Neuronal stem cell (in vitro differentiated cells): ENCODE results near the gene KBTBD8.

Source experiments
- DNase-seq: peaks from one replicate; pipeline ENCODE4 v3.0.0-alpha.2; 2013; ENCODE audit warnings: low spot score
- H2AFZ ChIP-seq: one replicate; pipeline ENCODE4 v1.6.1; 2013; ENCODE audit warnings: mild to moderate bottlenecking, low read length, inconsistent platforms
- H2AK5ac ChIP-seq: 2 replicates; pipeline ENCODE4 v1.6.1; 2013; ENCODE audit warnings: low read depth, mild to moderate bottlenecking, inconsistent platforms, low read length, moderate library complexity, mixed read lengths
- H2BK120ac ChIP-seq: 2 replicates; pipeline ENCODE4 v1.6.1; 2013; ENCODE audit warnings: low read depth, mild to moderate bottlenecking, inconsistent platforms, low read length, moderate library complexity, mixed read lengths
- H2BK12ac ChIP-seq: one replicate; pipeline ENCODE4 v1.6.1; 2013; ENCODE audit warnings: low read length, inconsistent platforms
- H2BK15ac ChIP-seq: 2 replicates; pipeline ENCODE4 v1.6.1; 2013; ENCODE audit warnings: mild to moderate bottlenecking, low read length, inconsistent platforms, mixed read lengths
- H2BK5ac ChIP-seq: one replicate; pipeline ENCODE4 v1.6.1; 2013; ENCODE audit warnings: inconsistent platforms, mild to moderate bottlenecking, low read length, moderate library complexity
- H3K14ac ChIP-seq: one replicate; pipeline ENCODE4 v1.6.1; 2013; ENCODE audit warnings: low read length, inconsistent platforms
- H3K18ac ChIP-seq: 2 replicates; pipeline ENCODE4 v1.6.1; 2013; ENCODE audit warnings: low read length, inconsistent platforms
- H3K23ac ChIP-seq: 2 replicates; pipeline ENCODE4 v1.6.1; 2013; ENCODE audit warnings: low read depth, mild to moderate bottlenecking, mixed read lengths, low read length, inconsistent platforms; ENCODE audit not compliant: poor library complexity
- H3K27ac ChIP-seq: replicated peaks from 3 replicates; pipeline ENCODE4 v1.5.1; 2013; ENCODE audit warnings: low read length, inconsistent platforms
- H3K27me3 ChIP-seq, 3 experiments: 2 replicates each; pipeline ENCODE4 v1.6.1; 2013; ENCODE audit warnings: low read length in 3 of 3, mild to moderate bottlenecking in 2 of 3, inconsistent platforms in 1 of 3, low read depth in 1 of 3, mixed read lengths in 1 of 3, moderate library complexity in 1 of 3; ENCODE audit not compliant: control insufficient read depth in 3 of 3, insufficient read depth in 3 of 3
- H3K36me3 ChIP-seq, 2 donors: replicated peaks in 1 of 2; 2 replicates each; pipeline ENCODE4 v1.6.1; 2013; ENCODE audit warnings: low read length in 2 of 2; ENCODE audit not compliant: control insufficient read depth in 2 of 2, insufficient read depth in 2 of 2
- H3K4ac ChIP-seq: 2 replicates; pipeline ENCODE4 v1.6.1; 2013; ENCODE audit warnings: inconsistent platforms, mild to moderate bottlenecking, low read length, moderate library complexity
- H3K4me1 ChIP-seq, 2 donors: 1 replicate in 1 of 2; 2 replicates in 1 of 2; pipeline ENCODE4 v1.6.1; 2013; ENCODE audit warnings: low read length in 2 of 2, low read depth in 1 of 2; ENCODE audit not compliant: control insufficient read depth in 2 of 2, insufficient read depth in 1 of 2
- H3K4me2 ChIP-seq: one replicate; pipeline ENCODE4 v1.6.1; 2013; ENCODE audit warnings: mild to moderate bottlenecking, low read length, inconsistent platforms; ENCODE audit not compliant: insufficient read depth, poor library complexity, severe bottlenecking
- H3K4me3 ChIP-seq, 2 donors: 2 replicates each; pipeline ENCODE4 v1.5.1; 2013; ENCODE audit warnings: low read length in 2 of 2, mild to moderate bottlenecking in 2 of 2, inconsistent platforms in 1 of 2, moderate library complexity in 1 of 2
- H3K79me1 ChIP-seq: one replicate; pipeline ENCODE4 v1.6.1; 2013; ENCODE audit warnings: low read depth, mild to moderate bottlenecking, inconsistent platforms, low read length, moderate library complexity
- H3K9ac ChIP-seq: one replicate; pipeline ENCODE4 v1.6.1; 2013; ENCODE audit warnings: mild to moderate bottlenecking, low read depth, low read length, inconsistent platforms; ENCODE audit not compliant: poor library complexity
- H3K9me3 ChIP-seq, 2 donors: replicated peaks in 1 of 2; 2 replicates each; pipeline versions ENCODE3 to v1.6.1; 2013; ENCODE audit warnings: low read length in 2 of 2, mild to moderate bottlenecking in 2 of 2, inconsistent platforms in 1 of 2, low read depth in 1 of 2, mixed read lengths in 1 of 2, moderate library complexity in 1 of 2; ENCODE audit not compliant: control insufficient read depth in 2 of 2, insufficient read depth in 1 of 2
- H4K8ac ChIP-seq: one replicate; pipeline ENCODE4 v1.6.1; 2013; ENCODE audit warnings: low read depth, mild to moderate bottlenecking, inconsistent platforms, low read length, moderate library complexity
- H4K91ac ChIP-seq: one replicate; pipeline ENCODE4 v1.6.1; 2013; ENCODE audit warnings: low read length, low read depth, mild to moderate bottlenecking, inconsistent platforms; ENCODE audit not compliant: poor library complexity
- WGBS, 2 donors: extraction: QIAGEN DNeasy Blood & Tissue Kit; methylation state at CpG; one replicate each; pipeline ENCODE4 v1.1.7; 2013; ENCODE audit warnings: missing lambda C conversion rate in 2 of 2, mixed read lengths in 1 of 2; ENCODE audit not compliant: insufficient read length in 2 of 2, insufficient replicate concordance in 1 of 2; ENCODE audit errors: extremely low coverage in 2 of 2; 5-methylcytosine and 5-hydroxymethylcytosine counted together

The KBTBD8 gene

GRCh38 chr3:67009716-67010115 is 11.6 kb downstream of the KBTBD8 start:
- H3K9me3 ChIP-seq: no peaks in the 10 kb centered on the region
- no peak overlapping the region for H3K18ac ChIP-seq
- DNase-seq: no peak
- no peak overlapping the region for H3K4ac ChIP-seq
- no peak overlapping the region for H2BK120ac ChIP-seq
- H3K9ac ChIP-seq: no peak overlapping the region
- H3K14ac ChIP-seq: no peak overlapping the region
- peaks cover 0 to 69% of the 10 kb centered on the region in 2 donors for H3K36me3 ChIP-seq
- no peak overlapping the region for H2BK5ac ChIP-seq
- H3K27me3 ChIP-seq: no peaks in the 10 kb centered on the region
- H3K4me2 ChIP-seq: no peak overlapping the region
- no peak overlapping the region for H3K27ac ChIP-seq
- no peak overlapping the region for H2BK12ac ChIP-seq
- H4K8ac ChIP-seq: no peak overlapping the region
- no peaks in the 10 kb centered on the region for H3K4me1 ChIP-seq
- no peak overlapping the region for H2AK5ac ChIP-seq
- no peak overlapping the region for H2BK15ac ChIP-seq
- no CpG with 5 or more reads among the region's 3 CpGs for WGBS, 2 donors
- H3K79me1 ChIP-seq: no peaks in the 10 kb centered on the region
- no peak overlapping the region for H2AFZ ChIP-seq
- H3K4me3 ChIP-seq: no peak overlapping the region
- H3K23ac ChIP-seq: no peak overlapping the region
- H4K91ac ChIP-seq: no peak overlapping the region

GRCh38 chr3:67011414-67012131 is 13.5 kb downstream of the KBTBD8 start:
- Histone ChIP-seq H3K4me2 (no peak overlapping the region), H2AK5ac (no peak overlapping the region), H4K91ac (no peak overlapping the region), H3K4me3 (no peak overlapping the region), H3K27me3 (no peaks in the 10 kb centered on the region), H4K8ac (no peak overlapping the region), H3K23ac (no peak overlapping the region), H3K9me3 (no peaks in the 10 kb centered on the region), H2BK120ac (no peak overlapping the region), H3K9ac (no peak overlapping the region), H3K79me1 (no peaks in the 10 kb centered on the region), H2BK15ac (no peak overlapping the region), H3K36me3 (peaks cover 0 to 52% of the 10 kb centered on the region in 2 donors), H3K14ac (no peak overlapping the region), H2BK5ac (no peak overlapping the region), H3K18ac (no peak overlapping the region), H3K4ac (no peak overlapping the region), H2BK12ac (no peak overlapping the region), H3K4me1 (no peaks in the 10 kb centered on the region), H3K27ac (no peak overlapping the region), H2AFZ (no peak overlapping the region)
- no peak for DNase-seq
- no CpG with 5 or more reads among the region's 6 CpGs for WGBS, 2 donors

- Histone ChIP-seq H2BK15ac (no peak overlapping the region), H3K18ac (no peak overlapping the region), H3K27ac (no peak overlapping the region), H4K91ac (no peak overlapping the region), H4K8ac (no peak overlapping the region), H3K79me1 (no peaks in the 10 kb centered on the region), H3K4me3 (no peak overlapping the region), H2AK5ac (no peak overlapping the region), H2BK120ac (no peak overlapping the region), H3K4me2 (no peak overlapping the region), H3K4ac (no peak overlapping the region), H2BK5ac (no peak overlapping the region), H2BK12ac (no peak overlapping the region), H3K14ac (no peak overlapping the region), H3K36me3 (peaks cover 0 to 44% of the 10 kb centered on the region in 2 donors), H3K4me1 (peaks cover 0 to 3% of the 10 kb centered on the region in 2 donors), H3K23ac (no peak overlapping the region), H2AFZ (no peak overlapping the region), H3K9me3 (no peaks in the 10 kb centered on the region), H3K27me3 (no peaks in the 10 kb centered on the region), H3K9ac (no peak overlapping the region)
- no peak for DNase-seq
- WGBS, 2 donors: no CpG with 5 or more reads among the region's 6 CpGs
Measured at GRCh38 chr3:67012564-67012963, 14.5 kb downstream of the KBTBD8 start.

GRCh38 chr3:67015702-67016484 is 17.8 kb downstream of the KBTBD8 start:
- no CpG with 5 or more reads among the region's 8 CpGs for WGBS, 2 donors
- H3K4me2 ChIP-seq: no peak overlapping the region
- no peak overlapping the region for H3K23ac ChIP-seq
- no peaks in the 10 kb centered on the region for H3K79me1 ChIP-seq
- no peak overlapping the region for H2BK5ac ChIP-seq
- peaks cover 0 to 3% of the 10 kb centered on the region in 2 donors for H3K4me1 ChIP-seq
- no peak overlapping the region for H3K27ac ChIP-seq
- no peak overlapping the region for H4K8ac ChIP-seq
- H3K36me3 ChIP-seq: peaks cover 0 to 12% of the 10 kb centered on the region in 2 donors
- no peaks in the 10 kb centered on the region for H3K27me3 ChIP-seq
- H2BK120ac ChIP-seq: no peak overlapping the region
- H3K9ac ChIP-seq: no peak overlapping the region
- no peak overlapping the region for H2AK5ac ChIP-seq
- no peak overlapping the region for H2AFZ ChIP-seq
- H3K4me3 ChIP-seq: no peak overlapping the region
- H2BK12ac ChIP-seq: no peak overlapping the region
- H3K4ac ChIP-seq: no peak overlapping the region
- H2BK15ac ChIP-seq: no peak overlapping the region
- H3K14ac ChIP-seq: no peak overlapping the region
- no peak overlapping the region for H4K91ac ChIP-seq
- no peak for DNase-seq
- peaks cover 0 to 2% of the 10 kb centered on the region in 2 donors for H3K9me3 ChIP-seq
- no peak overlapping the region for H3K18ac ChIP-seq
